Activated CD4-positive, alpha-beta T cell treated with anti-CD3 and anti-CD28 coated beads, Interleukin-2, Interleukin-4, amounts not matched to agents 100 ng/mL and 50 ng/mL, durations not matched to agents 16 hours and 8 hours (primary cell): ENCODE measurements around the gene PGPEP1.
"Not testable (repeated sequence)": the region's sequence is repeated elsewhere in the genome, so short reads cannot be mapped to it uniquely, and the experiment has no call there.

Source experiments
- DNase-seq: peaks from one replicate; pipeline ENCODE4 v3.0.0-alpha.2; 2020; ENCODE audit warnings: low spot score

The PGPEP1 gene

DNA sequence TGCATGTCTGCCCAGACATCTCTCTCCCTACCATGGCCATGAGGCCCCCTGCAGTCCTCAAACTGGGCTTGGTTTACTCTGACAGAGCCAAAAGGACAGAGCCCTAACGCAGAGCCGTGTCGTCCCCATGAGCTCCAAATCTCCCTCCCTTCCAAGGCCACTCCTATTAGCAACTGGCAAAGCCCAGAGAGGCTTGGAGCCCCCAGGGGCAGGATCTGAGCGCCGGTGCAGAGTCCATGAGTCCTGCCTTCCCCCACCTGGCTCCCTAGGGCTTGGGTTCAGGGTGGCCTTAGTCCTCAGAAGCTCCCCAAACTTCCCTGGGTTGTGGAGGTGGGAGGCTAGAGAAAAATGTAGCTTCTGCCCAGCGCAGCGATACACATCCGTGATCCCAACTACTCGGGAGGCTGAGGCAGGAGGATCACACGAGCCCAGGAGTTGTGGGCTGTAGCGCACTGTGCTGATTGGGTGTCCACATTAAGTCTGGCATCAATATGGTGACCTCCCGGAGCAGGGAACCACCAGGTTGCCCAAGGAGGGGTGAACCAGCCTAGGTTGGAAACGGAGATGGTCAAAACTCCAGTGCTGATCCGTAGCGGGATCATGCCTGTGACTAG is 7.4 kb upstream of the PGPEP1 start:
- DNase-seq, result no peak

- DNase-seq, result no peak
Observed at GRCh38 chr19:18333680-18334079, 6.7 kb upstream of the PGPEP1 start.

DNA sequence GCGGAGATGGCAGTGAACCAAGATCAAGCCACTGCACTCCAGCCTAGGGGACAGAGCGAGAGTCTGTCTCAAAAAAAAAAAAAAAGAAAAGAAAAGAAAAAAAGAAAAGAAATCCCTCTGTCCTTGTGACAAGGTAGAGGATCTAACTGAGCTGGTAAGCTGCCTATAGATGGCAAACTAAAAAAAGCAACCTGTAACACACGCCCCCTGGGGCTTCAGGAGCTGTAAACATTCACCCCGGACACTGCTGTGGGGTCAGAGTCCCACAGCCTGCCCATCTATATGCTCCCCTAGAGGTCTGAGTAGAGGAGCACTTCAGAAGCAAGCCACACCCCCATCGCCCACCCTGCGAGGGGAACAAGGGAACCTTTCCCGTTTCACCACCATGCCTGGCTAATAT is 4.3 kb upstream of the PGPEP1 start:
- no peak for DNase-seq

- no peak for DNase-seq
Observed at GRCh38 chr19:18338541-18338940, 1.9 kb upstream of the PGPEP1 start.

GRCh38 chr19:18339723-18340122 is 675 bp upstream of the PGPEP1 start:
- no peak for DNase-seq

DNA sequence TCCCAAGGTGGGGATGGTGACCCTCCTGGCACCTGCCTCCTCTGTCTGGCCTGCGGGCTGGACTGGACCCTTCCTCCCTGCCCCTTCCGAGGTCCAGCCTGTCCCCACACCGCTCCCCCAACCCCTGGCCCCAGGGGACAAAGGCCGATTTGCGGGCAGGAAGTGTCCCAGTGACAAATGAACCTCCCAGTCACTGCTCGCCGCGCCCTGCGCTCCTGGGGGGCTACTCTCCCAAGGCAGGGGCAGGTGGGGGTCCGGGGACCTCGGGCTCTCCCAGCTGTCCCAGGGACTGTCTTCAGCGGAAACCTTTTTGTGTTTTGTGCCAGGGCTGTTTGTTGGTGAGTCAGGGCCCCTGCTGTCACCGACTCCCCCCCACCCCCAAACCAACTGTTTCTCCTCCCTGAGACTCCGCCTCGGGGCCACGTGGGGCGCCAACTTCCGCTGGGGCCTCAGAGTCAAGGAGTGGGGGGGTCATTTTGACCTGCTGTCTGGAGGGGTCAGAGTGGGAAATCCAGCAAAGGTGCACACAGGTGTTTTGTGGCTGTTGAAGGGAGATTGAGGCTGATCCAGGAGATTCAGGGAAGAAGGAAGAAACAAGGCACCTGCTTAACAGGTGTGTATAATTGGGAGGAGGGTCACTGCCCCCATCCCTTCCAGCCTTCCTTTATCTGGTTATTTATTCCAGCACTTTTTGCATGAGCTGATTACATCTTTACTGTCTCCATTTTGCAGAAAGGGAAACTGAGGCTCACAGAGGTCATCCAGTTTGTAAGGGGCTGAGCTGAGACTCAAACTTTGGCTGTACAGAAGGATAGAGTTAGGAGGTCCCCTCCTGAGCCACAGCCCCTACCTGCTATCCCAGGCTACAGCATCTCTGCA is 831 bp downstream of the PGPEP1 start:
- DNase-seq, result peak; percentile 67

GRCh38 chr19:18342090-18342632 is 1.8 kb downstream of the PGPEP1 start:
- DNase-seq, result no peak

- DNase-seq, result no peak
Observed at GRCh38 chr19:18344582-18344950, 4.2 kb downstream of the PGPEP1 start.

- no peak for DNase-seq
Observed at GRCh38 chr19:18345296-18345695, 4.9 kb downstream of the PGPEP1 start.

- DNase-seq, result no peak
Observed at GRCh38 chr19:18346091-18346490, 5.7 kb downstream of the PGPEP1 start.

- DNase-seq, result no peak
Observed at GRCh38 chr19:18348171-18348570, 7.8 kb downstream of the PGPEP1 start.

GRCh38 chr19:18348818-18349339 is 8.5 kb downstream of the PGPEP1 start:
- not testable (repeated sequence) for DNase-seq

- DNase-seq, result peak; percentile 19
Observed at GRCh38 chr19:18349524-18350128, 9.2 kb downstream of the PGPEP1 start.

GRCh38 chr19:18350490-18350889 is 10.1 kb downstream of the PGPEP1 start:
- DNase-seq, result no peak

- DNase-seq, result no peak
Observed at GRCh38 chr19:18351544-18351943, 11.1 kb downstream of the PGPEP1 start.

DNA sequence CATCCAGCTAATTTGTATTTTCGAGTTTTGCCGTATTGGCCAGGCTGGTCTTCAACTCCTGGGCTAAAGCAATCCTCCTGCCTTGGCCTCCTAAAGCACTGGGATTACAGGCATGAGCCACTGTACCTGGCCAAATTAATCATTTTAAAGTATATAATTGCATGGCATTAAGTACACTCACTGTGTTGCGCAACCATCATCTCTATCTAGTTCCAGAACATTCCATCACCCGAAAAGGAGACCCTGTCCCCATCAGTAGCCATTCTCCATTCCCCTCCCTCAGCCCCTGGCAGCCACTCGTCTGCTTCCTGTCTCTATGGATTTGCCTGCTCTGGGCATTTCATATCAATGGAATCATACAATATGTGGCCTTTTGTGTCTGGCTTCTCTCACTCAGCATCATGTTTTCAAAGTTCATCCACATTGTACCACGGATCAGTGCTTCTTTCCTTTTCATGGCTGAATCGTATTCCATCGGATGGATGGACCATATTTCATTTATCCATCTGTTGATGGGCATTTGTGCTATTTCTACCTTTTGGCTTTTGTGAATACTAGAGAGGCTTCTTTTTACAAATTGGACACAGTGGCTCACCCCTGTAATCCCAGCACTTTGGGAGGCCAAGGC is 13.1 kb downstream of the PGPEP1 start:
- no peak for DNase-seq

DNA sequence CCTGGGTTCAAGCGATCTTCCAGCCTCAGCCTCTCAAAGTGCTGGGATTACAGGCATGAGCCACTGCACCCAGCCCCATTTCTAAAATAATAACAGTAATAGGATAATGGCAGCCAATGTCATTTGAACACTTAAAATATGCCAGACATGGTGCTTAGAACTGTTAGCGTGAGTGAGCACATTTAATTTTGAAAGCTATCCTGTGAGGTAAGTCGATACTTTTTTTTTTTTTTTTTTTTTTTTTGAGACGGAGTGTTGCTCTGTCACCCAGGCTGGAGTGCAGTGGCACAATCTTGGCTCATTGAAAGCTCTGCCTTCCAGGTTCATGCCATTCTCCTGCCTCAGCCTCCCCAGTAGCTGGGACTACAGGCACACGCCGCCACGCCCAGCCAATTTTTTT is 14.3 kb downstream of the PGPEP1 start:
- not testable (repeated sequence) for DNase-seq

DNA sequence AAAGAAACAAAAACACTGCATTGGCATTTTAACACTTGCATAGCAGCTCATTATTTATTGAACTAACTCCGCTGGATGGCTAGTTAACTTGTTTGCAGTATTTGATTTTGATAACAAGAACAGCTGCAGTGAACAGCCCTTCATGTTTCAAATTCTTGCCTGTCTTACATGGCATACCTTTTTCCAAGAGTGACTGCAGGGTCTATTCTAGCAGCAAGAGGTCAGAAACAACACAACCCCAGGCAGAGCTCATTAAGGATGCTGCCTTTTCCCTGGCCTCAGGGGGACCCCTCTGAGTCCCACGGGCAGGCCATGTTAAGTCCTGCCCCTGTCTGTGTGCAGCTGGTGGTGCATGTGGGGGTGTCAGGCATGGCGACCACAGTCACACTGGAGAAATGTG is 16.6 kb downstream of the PGPEP1 start:
- no peak for DNase-seq

DNA sequence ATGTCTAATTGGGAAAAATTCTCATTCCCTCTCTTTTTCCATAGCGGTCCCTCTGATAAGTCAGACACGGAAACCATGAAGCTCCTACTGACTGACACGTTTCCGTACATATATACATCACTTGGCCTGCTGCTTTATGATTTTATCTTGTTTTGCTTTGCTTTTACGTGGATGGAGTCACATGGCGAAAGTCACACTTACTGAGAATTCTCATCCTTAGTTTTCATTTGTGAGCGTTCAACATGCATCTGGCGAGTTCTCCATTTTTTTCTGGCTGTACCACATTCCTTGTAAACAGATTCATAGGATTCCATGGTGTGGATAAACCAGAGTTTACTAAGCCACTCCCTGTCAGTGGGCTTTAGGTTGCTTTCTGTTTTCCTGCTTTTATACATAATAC is 21.2 kb downstream of the PGPEP1 start:
- no peak for DNase-seq

DNA sequence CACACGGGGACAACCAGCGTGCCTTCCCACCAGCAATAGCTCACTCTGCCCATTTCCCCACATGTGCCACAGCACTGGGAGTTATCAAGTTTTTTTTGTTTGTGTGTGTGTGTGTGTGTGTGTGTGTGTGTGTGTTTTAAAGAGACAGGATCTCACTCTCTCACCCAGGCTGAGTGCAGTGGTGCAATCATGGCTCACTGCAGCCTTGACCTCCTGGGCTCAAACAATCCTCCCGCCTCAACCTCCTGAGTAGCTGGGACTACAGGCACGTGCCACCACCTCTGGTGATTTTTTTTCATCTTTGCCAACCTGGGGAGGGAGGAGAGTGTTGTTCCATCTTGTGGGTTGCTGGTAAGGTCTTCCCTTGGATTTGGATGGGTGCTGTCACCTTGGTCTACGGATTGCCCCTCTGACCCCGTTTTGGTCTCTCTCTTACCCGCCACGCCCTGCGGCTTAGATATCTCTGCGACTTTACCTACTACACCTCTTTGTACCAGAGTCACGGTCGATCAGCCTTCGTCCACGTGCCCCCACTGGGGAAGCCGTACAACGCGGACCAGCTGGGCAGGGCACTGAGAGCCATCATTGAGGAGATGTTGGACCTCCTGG is 22.6 kb downstream of the PGPEP1 start:
- DNase-seq, result no peak

- DNase-seq, result no peak
Observed at GRCh38 chr19:18363787-18364186, 23.4 kb downstream of the PGPEP1 start.
